ENCODE measurements around the gene CCDC192.

DNA sequence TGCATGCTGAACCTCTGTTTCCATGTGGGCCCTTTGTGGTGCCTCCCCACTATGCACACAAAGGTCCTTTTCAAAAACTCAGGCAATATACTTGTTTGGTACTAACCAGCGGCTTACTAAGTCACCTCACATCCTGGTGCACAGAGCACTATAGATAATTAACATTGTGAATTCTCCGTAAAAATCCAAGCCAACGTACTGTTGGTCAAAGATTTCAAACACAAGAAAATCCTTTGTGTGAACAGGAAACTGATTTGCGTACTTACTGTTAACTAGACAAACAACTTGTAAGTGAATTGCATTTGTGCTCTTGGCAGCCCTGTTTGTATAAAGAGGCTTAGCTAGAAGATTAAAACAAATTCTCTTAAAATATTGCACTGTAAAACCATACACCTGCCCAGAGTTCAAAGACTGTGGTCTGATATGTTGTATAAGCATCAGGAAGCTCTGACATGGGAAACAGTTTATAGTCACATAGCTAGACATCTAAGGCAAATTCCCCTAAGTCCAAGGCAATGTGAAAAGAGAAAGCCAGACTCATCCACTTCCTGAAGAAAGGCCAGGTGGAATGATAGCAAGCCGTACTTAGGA, 255.3 kb downstream of the CCDC192 start:
- TF ChIP-seq, protein P1, sequence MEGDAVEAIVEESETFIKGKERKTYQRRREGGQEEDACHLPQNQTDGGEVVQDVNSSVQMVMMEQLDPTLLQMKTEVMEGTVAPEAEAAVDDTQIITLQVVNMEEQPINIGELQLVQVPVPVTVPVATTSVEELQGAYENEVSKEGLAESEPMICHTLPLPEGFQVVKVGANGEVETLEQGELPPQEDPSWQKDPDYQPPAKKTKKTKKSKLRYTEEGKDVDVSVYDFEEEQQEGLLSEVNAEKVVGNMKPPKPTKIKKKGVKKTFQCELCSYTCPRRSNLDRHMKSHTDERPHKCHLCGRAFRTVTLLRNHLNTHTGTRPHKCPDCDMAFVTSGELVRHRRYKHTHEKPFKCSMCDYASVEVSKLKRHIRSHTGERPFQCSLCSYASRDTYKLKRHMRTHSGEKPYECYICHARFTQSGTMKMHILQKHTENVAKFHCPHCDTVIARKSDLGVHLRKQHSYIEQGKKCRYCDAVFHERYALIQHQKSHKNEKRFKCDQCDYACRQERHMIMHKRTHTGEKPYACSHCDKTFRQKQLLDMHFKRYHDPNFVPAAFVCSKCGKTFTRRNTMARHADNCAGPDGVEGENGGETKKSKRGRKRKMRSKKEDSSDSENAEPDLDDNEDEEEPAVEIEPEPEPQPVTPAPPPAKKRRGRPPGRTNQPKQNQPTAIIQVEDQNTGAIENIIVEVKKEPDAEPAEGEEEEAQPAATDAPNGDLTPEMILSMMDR (IDR thresholded peaks at IDR 0.05), result no peak
- TF ChIP-seq EP300 (IDR thresholded peaks at IDR 0.05) (no peak), POLR2A (IDR thresholded peaks at IDR 0.05) (no peak)

All from ovary (tissue), 3 donors.